IMR-90 (cell line): ENCODE data around the gene FAM24A.

ENCODE experiments used
- CHD1 ChIP-seq: IDR thresholded peaks from 2 replicates; pipeline ENCODE4 v1.6.1; 2012; ENCODE audit warnings: low read depth, low read length, improper control_type of control experiment
- MAZ ChIP-seq: IDR thresholded peaks from 2 replicates; pipeline ENCODE4 v1.6.1; 2012; ENCODE audit warnings: low read depth, mild to moderate bottlenecking, low read length, improper control_type of control experiment, moderate library complexity, borderline replicate concordance
- POLR2A ChIP-seq: IDR thresholded peaks from 2 replicates; pipeline ENCODE4 v1.6.1; 2012; ENCODE audit warnings: mild to moderate bottlenecking, low read depth, low read length
- USF2 ChIP-seq: fragments of 150-350 bp; IDR thresholded peaks from 2 replicates; pipeline ENCODE4 v1.6.1; 2017; ENCODE audit warnings: mild to moderate bottlenecking, antibody characterized with exemption, low read length, low read depth
- TF ChIP-seq, protein P1 (sequence below): conservative IDR thresholded peaks from 2 replicates; pipeline ENCODE4 v1.5.1; 2012; ENCODE audit warnings: mild to moderate bottlenecking, low read depth, low read length, improper control_type of control experiment

DNA sequence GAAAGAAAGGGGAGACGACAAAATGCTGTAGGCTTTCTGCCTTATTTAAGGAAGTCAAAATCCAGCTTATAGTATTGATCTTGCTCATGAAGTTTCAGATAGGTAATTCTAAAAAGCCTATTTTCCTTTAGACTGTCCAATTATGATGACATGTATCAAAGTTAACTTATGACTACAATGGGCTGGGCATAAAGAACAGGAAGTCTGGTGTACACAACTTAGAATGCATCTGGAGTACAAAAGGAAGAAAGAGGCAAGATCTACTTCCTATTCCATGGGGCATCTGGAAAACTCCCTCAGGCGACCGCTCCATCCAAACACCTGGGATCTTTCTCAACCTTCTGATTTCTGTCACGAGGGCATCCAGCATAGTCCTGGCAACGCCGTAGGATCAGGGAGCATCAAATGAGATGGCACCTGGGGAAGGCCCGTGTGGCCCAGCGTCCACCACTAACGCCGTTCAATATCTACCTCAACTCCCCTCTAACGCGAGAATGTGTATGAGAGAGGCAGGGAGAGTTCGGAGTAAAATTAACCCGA lies 31.5 kb upstream of the FAM24A start:
- TF ChIP-seq POLR2A (no peak), USF2 (no peak), CHD1 (no peak), MAZ (no peak)
- TF ChIP-seq, protein P1, sequence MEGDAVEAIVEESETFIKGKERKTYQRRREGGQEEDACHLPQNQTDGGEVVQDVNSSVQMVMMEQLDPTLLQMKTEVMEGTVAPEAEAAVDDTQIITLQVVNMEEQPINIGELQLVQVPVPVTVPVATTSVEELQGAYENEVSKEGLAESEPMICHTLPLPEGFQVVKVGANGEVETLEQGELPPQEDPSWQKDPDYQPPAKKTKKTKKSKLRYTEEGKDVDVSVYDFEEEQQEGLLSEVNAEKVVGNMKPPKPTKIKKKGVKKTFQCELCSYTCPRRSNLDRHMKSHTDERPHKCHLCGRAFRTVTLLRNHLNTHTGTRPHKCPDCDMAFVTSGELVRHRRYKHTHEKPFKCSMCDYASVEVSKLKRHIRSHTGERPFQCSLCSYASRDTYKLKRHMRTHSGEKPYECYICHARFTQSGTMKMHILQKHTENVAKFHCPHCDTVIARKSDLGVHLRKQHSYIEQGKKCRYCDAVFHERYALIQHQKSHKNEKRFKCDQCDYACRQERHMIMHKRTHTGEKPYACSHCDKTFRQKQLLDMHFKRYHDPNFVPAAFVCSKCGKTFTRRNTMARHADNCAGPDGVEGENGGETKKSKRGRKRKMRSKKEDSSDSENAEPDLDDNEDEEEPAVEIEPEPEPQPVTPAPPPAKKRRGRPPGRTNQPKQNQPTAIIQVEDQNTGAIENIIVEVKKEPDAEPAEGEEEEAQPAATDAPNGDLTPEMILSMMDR: no peak
